ENCODE data around the gene GPRIN3. TPM values are rescaled to one million over a fixed set of nuclear protein-coding genes. Genes with fewer than 3 reads are reported as not detected.

Gene GPRIN3
- total and polyA plus RNA-seq, 2 experiments from 2014 or later = 0.74 to 3.2 TPM

GRCh38 chr4:89334311-89334710, 26.7 kb upstream of the GPRIN3 start (continued):
- TF ChIP-seq CTCF (conservative IDR thresholded peaks at IDR 0.05; ENCODE audit: low read depth in 2 of 2) (no peak), ZNF462 (CRISPR knock-in tag; IDR thresholded peaks at IDR 0.05) (no peak), ETS1 (IDR thresholded peaks at IDR 0.05) (no peak), POLR2AphosphoS5 (IDR thresholded peaks at IDR 0.05; ENCODE audit: low read depth) (no peak)

GRCh38 chr4:89331686-89332544, 24.3 kb upstream of the GPRIN3 start:
- Histone ChIP-seq H3K27me3 (ENCODE audit: insufficient read depth) (no peaks in the 10 kb centered on the region), H3F3A (replicated peaks; ENCODE audit: low read depth) (no peaks in the 10 kb centered on the region), H3K9me2 (ENCODE audit: insufficient read depth) (no peaks in the 10 kb centered on the region), H3K27ac (ENCODE audit: low read depth) (no peak overlapping the region), H2AFZ (no peak overlapping the region), H3K79me2 (replicated peaks; ENCODE audit: insufficient read depth) (no peaks in the 10 kb centered on the region), H3K4me1 (ENCODE audit: insufficient read depth) (no peaks in the 10 kb centered on the region), H3K4me3 (no peak overlapping the region), H3K36me3 (ENCODE audit: insufficient read depth) (no peaks in the 10 kb centered on the region), H3K4me2 (no peak overlapping the region), H4K20me1 (replicated peaks; ENCODE audit: insufficient read depth) (no peaks in the 10 kb centered on the region)
- Mint-ChIP-seq H3K36me3 (ENCODE audit: low read depth) (no peaks in the 10 kb centered on the region), H3K4me1 (peaks cover 3% of the 10 kb centered on the region; the same call in 1 of the 3 replicates), H3K27ac (no peak overlapping the region), H3K9me3 (no peaks in the 10 kb centered on the region), H3K4me3 (no peak overlapping the region), H3K27me3 (ENCODE audit: insufficient read depth, low read depth, poor library complexity) (peaks cover 3% of the 10 kb centered on the region)
- DNase-seq (ENCODE audit: low spot score) = no peak
- no peak for ATAC-seq
- TF ChIP-seq ZNF462 (CRISPR knock-in tag; IDR thresholded peaks at IDR 0.05) = no peak

Data from GM23338 (cell line).